ENCODE results near the gene TMEM91. TPM values are rescaled to one million over a fixed set of nuclear protein-coding genes. Genes with fewer than 3 reads are reported as not detected.

TMEM91 gene
- polyA plus RNA-seq, 10 donors = 2.2 to 10.7 (median 3.9) TPM

- DNase-seq = no peak
Measured at GRCh38 chr19:41410336-41411054, 34.2 kb downstream of the TMEM91 start.

- no peak for DNase-seq
Measured at GRCh38 chr19:41411100-41411967, 35.0 kb downstream of the TMEM91 start.

- no peak for DNase-seq
Measured at GRCh38 chr19:41411968-41412265, 35.6 kb downstream of the TMEM91 start.

- DNase-seq = no peak
Measured at GRCh38 chr19:41412953-41413352, 36.6 kb downstream of the TMEM91 start.

- DNase-seq = no peak
Measured at GRCh38 chr19:41413947-41414346, 37.6 kb downstream of the TMEM91 start.

- no peak for DNase-seq
Measured at GRCh38 chr19:41414461-41414860, 38.1 kb downstream of the TMEM91 start.

GRCh38 chr19:41415154-41415571 is 38.8 kb downstream of the TMEM91 start:
- no peak for DNase-seq

GRCh38 chr19:41416194-41416674 is 39.9 kb downstream of the TMEM91 start:
- no peak for DNase-seq

GRCh38 chr19:41420101-41420880 is 44.0 kb downstream of the TMEM91 start:
- peak in 1 of 3 donors; percentile 30 for DNase-seq

- no peak for DNase-seq
Measured at GRCh38 chr19:41421314-41421713, 45.0 kb downstream of the TMEM91 start.

- DNase-seq = no peak
Measured at GRCh38 chr19:41421973-41422372, 45.6 kb downstream of the TMEM91 start.

GRCh38 chr19:41422456-41422855 is 46.1 kb downstream of the TMEM91 start:
- no peak for DNase-seq

GRCh38 chr19:41422955-41423354 is 46.6 kb downstream of the TMEM91 start:
- no peak for DNase-seq

GRCh38 chr19:41424335-41425173 is 48.2 kb downstream of the TMEM91 start:
- DNase-seq = no peak

- no peak for DNase-seq
Measured at GRCh38 chr19:41425174-41426115, 49.1 kb downstream of the TMEM91 start.

- DNase-seq = no peak
Measured at GRCh38 chr19:41426116-41426841, 49.9 kb downstream of the TMEM91 start.

- DNase-seq = peak; percentile 60 to 86 (median 66)
Measured at GRCh38 chr19:41426952-41427646, 50.8 kb downstream of the TMEM91 start, which contains the start of gene B3GNT8. Gene B3GNT8 (minus strand): TSS chr19:41427374. CDS start chr19:41426778, 596 bp downstream.

GRCh38 chr19:41427647-41428480 is 51.5 kb downstream of the TMEM91 start:
- DNase-seq = no peak

All from muscle of back (tissue), 11 donors.